Caco-2 (cell line): ENCODE results near the gene TMPRSS7. TPM values are rescaled to one million over a fixed set of nuclear protein-coding genes. Genes with fewer than 3 reads are reported as not detected.

Source experiments
- BruUV-seq: library from RNA; stranded (reverse); fragments of 400-500 nt; replicated peaks from 2 replicates; lab custom pipeline; 2021; lab: Mats Ljungman, UMichigan
- CTCF ChIA-PET: fragments of 300-600 bp; sonication (Branson Sonifier 250); formaldehyde crosslinking; loops from one replicate; lab custom pipeline; 2022; ENCODE audit warnings: antibody characterized with exemption; lab: Charles Lee
- POLR2A ChIA-PET: fragments of 300-600 bp; sonication (Branson Sonifier 250); formaldehyde crosslinking; loops from one replicate; lab custom pipeline; 2022; ENCODE audit warnings: antibody characterized with exemption; lab: Charles Lee
- DNase-seq, 2 experiments: peaks; one replicate each; pipeline versions ENCODE4 v3.0.0 to v3.0.0-alpha.2; 2020 to 2022
- H3K27me3 ChIP-seq: replicated peaks from 2 replicates; pipeline ENCODE4 v1.6.0; 2011; ENCODE audit warnings: low read length; ENCODE audit not compliant: control insufficient read depth, insufficient read depth
- H3K36me3 ChIP-seq: 2 replicates; pipeline ENCODE4 v1.5.1; 2011; ENCODE audit warnings: low read length; ENCODE audit not compliant: control insufficient read depth, insufficient read depth
- H3K4me1 ChIP-seq: fragments of 250-450 bp; sonication (Bioruptor Pico); 2 replicates; pipeline ENCODE4 v1.5.1; 2020; ENCODE audit warnings: mild to moderate bottlenecking
- H3K4me3 ChIP-seq: 2 replicates; pipeline ENCODE4 v1.5.1; 2011; ENCODE audit warnings: low read depth, mild to moderate bottlenecking, control low read depth, low read length
- H3K9me3 ChIP-seq: fragments of 250-450 bp; sonication (Bioruptor Pico); 2 replicates; pipeline ENCODE4 v1.5.1; 2020; ENCODE audit warnings: mild to moderate bottlenecking, moderate library complexity
- H3K27ac Mint-ChIP-seq: one replicate; pipeline ENCODE4 v1.8.0; 2022; ENCODE audit warnings: mixed read lengths; ENCODE audit not compliant: unreplicated experiment
- H3K27me3 Mint-ChIP-seq: one replicate; pipeline ENCODE4 v1.8.0; 2022; ENCODE audit warnings: mixed read lengths; ENCODE audit not compliant: insufficient read depth, unreplicated experiment
- H3K36me3 Mint-ChIP-seq: one replicate; pipeline ENCODE4 v1.8.0; 2022; ENCODE audit warnings: mild to moderate bottlenecking, mixed read lengths; ENCODE audit not compliant: insufficient read depth, unreplicated experiment
- H3K4me1 Mint-ChIP-seq: one replicate; pipeline ENCODE4 v1.8.0; 2022; ENCODE audit warnings: low read depth, mixed read lengths; ENCODE audit not compliant: unreplicated experiment
- H3K4me3 Mint-ChIP-seq: one replicate; pipeline ENCODE4 v1.8.0; 2022; ENCODE audit warnings: mild to moderate bottlenecking, moderate library complexity, mixed read lengths; ENCODE audit not compliant: unreplicated experiment
- H3K9me3 Mint-ChIP-seq: one replicate; pipeline ENCODE4 v1.8.0; 2022; ENCODE audit warnings: mixed read lengths; ENCODE audit not compliant: unreplicated experiment
- intact Hi-C: fragments of 100-400 bp; cut with micrococcal nuclease; formaldehyde crosslinking; loops from one replicate; pipeline ENCODE4 v1.10.0; 2022; ENCODE audit not compliant: unreplicated experiment
- total RNA-seq: library from RNA; stranded (reverse); gene quantifications from 2 replicates; pipeline ENCODE4 v1.2.3, GENCODE V29; 2022
- TF ChIP-seq, protein P1 (sequence below), 2 experiments: fragments of 200-600 bp in 1 of 2; IDR thresholded peaks; 1 replicate in 1 of 2; 2 replicates in 1 of 2; pipeline versions ENCODE4 v1.5.1 to v1.8.0; 2011 to 2022; ENCODE audit warnings: antibody characterized with exemption in 1 of 2, control low read depth in 1 of 2, inconsistent platforms in 1 of 2, low read depth in 1 of 2, low read length in 1 of 2, mild to moderate bottlenecking in 1 of 2, moderate library complexity in 1 of 2; ENCODE audit not compliant: insufficient read depth in 1 of 2, severe bottlenecking in 1 of 2, unreplicated experiment in 1 of 2

TMPRSS7 gene
- total RNA-seq, 1 experiment from 2014 or later = 0.36 TPM

DNA sequence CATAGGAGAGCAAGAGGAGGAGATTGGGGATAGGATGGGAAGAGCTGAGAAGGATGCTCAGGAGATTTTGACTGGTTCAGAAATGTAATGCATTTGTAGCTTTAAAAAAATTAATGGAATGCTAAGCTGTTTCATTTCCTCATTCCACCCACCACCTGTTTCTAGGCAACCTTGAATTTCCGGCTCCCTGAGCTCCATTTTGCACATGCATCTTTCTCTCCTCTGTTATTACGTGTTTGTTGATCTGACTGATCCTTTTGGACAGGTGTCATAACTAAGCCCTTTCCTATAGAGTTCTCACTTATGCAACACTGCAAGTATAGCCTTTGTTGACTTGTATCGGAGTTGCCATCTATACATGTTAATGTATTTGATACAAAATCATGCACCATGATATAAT is 4.3 kb downstream of the TMPRSS7 start:
- ChIA-PET POLR2A (interaction anchor here (1.1 kb wide), 1 partner anchor 60 kb away, joined by 5 read pairs; the partner anchor contains the start of gene ABHD10), CTCF (interaction anchor here (0.9 kb wide), 1 partner anchor 25 kb away, joined by 8 read pairs; no protein-coding TSS in a partner anchor)
- no peaks in the 10 kb centered on the region for H3K27me3 Mint-ChIP-seq
- H3K4me3 Mint-ChIP-seq = no peak overlapping the region
- DNase-seq = no peak
- peaks cover 4% of the 10 kb centered on the region; the same call in 1 of the 2 replicates for H3K4me1 ChIP-seq
- no peak overlapping the region for H3K27ac Mint-ChIP-seq
- H3K27me3 ChIP-seq = no peaks in the 10 kb centered on the region
- no peaks in the 10 kb centered on the region for H3K36me3 Mint-ChIP-seq
- TF ChIP-seq, protein P1, sequence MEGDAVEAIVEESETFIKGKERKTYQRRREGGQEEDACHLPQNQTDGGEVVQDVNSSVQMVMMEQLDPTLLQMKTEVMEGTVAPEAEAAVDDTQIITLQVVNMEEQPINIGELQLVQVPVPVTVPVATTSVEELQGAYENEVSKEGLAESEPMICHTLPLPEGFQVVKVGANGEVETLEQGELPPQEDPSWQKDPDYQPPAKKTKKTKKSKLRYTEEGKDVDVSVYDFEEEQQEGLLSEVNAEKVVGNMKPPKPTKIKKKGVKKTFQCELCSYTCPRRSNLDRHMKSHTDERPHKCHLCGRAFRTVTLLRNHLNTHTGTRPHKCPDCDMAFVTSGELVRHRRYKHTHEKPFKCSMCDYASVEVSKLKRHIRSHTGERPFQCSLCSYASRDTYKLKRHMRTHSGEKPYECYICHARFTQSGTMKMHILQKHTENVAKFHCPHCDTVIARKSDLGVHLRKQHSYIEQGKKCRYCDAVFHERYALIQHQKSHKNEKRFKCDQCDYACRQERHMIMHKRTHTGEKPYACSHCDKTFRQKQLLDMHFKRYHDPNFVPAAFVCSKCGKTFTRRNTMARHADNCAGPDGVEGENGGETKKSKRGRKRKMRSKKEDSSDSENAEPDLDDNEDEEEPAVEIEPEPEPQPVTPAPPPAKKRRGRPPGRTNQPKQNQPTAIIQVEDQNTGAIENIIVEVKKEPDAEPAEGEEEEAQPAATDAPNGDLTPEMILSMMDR (IDR thresholded peaks at IDR 0.05; ENCODE audit: insufficient read depth in 1 of 2, low read depth in 1 of 2, low read length in 1 of 2, severe bottlenecking in 1 of 2, unreplicated experiment in 1 of 2) = no peak
- H3K9me3 ChIP-seq = no peaks in the 10 kb centered on the region
- H3K4me1 Mint-ChIP-seq = peaks cover 7% of the 10 kb centered on the region
- no TSS peak for BruUV-seq
- H3K9me3 Mint-ChIP-seq = no peaks in the 10 kb centered on the region
- intact Hi-C loops = no loop called here
- no peaks in the 10 kb centered on the region for H3K36me3 ChIP-seq
- no peak overlapping the region for H3K4me3 ChIP-seq

DNA sequence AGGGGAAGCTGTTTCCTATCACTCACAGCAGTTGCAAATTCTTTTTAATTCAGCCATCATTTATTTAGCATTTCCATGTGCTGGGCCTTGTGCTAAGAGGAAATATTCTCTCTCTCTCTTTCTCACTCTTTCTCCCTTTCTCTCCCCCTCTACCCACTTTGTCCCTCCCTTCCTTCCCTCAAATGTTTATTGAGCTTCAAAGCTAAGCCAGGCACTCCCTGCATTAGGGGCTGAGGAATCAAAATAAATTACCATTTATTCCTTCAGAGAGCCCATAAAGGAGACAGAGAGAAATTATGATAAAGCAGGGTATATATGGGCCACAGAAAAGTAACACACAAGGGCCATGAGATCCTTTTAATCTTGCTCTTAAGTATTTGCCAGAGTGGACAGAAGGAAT is 6.8 kb downstream of the TMPRSS7 start:
- TF ChIP-seq, protein P1 (IDR thresholded peaks at IDR 0.05; ENCODE audit: insufficient read depth in 1 of 2, low read depth in 1 of 2, low read length in 1 of 2, severe bottlenecking in 1 of 2, unreplicated experiment in 1 of 2) = no peak
- ChIA-PET POLR2A (no interaction called here), CTCF (interaction anchor here (0.6 to 1.3 kb wide), 2 partner anchors 52 to 304 kb away, joined by 3 to 5 read pairs; no protein-coding TSS in a partner anchor)
- no peaks in the 10 kb centered on the region for H3K27me3 ChIP-seq
- peaks cover 9% of the 10 kb centered on the region; the same call in 1 of the 2 replicates for H3K4me1 ChIP-seq
- BruUV-seq = no TSS peak
- Mint-ChIP-seq H3K4me1 (peaks cover 7% of the 10 kb centered on the region), H3K4me3 (no peak overlapping the region), H3K9me3 (no peaks in the 10 kb centered on the region), H3K27ac (no peak overlapping the region), H3K36me3 (no peaks in the 10 kb centered on the region), H3K27me3 (no peaks in the 10 kb centered on the region)
- no peaks in the 10 kb centered on the region for H3K9me3 ChIP-seq
- intact Hi-C loops = loop anchor here (10.0 kb wide), 1 partner anchor 327 kb away; no protein-coding TSS in a partner anchor
- H3K4me3 ChIP-seq = no peak overlapping the region
- H3K36me3 ChIP-seq = no peaks in the 10 kb centered on the region
- DNase-seq = no peak

DNA sequence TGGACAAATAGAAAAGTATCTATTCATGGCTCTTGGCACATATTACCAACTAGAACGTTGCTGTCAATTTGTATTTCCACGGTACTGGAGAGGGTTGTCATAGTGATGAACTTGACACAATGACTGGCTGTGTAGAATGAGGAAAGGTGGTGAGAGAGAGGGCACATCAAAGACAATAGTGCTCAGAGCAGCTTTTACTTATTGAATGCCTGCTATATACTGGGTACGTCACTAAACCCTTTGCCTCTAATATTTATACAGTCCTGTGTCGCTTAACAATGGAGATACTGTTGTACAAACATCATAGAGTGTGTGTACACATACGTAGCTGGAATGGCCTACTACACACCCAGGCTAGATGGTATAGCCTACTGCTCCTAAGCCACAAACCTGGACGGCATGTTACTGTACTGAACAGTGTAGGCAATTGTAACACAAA is 8.3 kb downstream of the TMPRSS7 start:
- CTCF ChIA-PET = interaction anchor here (0.6 to 1.7 kb wide), 14 partner anchors 8 to 376 kb away, joined by 3 to 23 read pairs (median 4); partner anchors contain the start of genes ABHD10, PHLDB2 and TMPRSS7
- H3K4me3 ChIP-seq = no peak overlapping the region
- no peaks in the 10 kb centered on the region for H3K9me3 ChIP-seq
- H3K36me3 ChIP-seq = no peaks in the 10 kb centered on the region
- peaks cover 9% of the 10 kb centered on the region; the same call in 1 of the 2 replicates for H3K4me1 ChIP-seq
- Mint-ChIP-seq H3K4me3 (no peak overlapping the region), H3K27me3 (no peaks in the 10 kb centered on the region), H3K36me3 (no peaks in the 10 kb centered on the region), H3K4me1 (peaks cover 7% of the 10 kb centered on the region), H3K9me3 (no peaks in the 10 kb centered on the region), H3K27ac (no peak overlapping the region)
- TF ChIP-seq, protein P1 (IDR thresholded peaks at IDR 0.05; ENCODE audit: insufficient read depth in 1 of 2, low read depth in 1 of 2, low read length in 1 of 2, severe bottlenecking in 1 of 2, unreplicated experiment in 1 of 2) = no peak
- POLR2A ChIA-PET = interaction anchor here (1.0 kb wide), 1 partner anchor 64 kb away, joined by 5 read pairs; the partner anchor contains the start of gene ABHD10
- intact Hi-C loops = loop anchor here (1.0 to 10.0 kb wide), 3 partner anchors 42 to 328 kb away; no protein-coding TSS in a partner anchor
- no peak for DNase-seq
- BruUV-seq = no TSS peak
- H3K27me3 ChIP-seq = no peaks in the 10 kb centered on the region
